ENCODE measurements around the gene ITGB7. TPM values are rescaled to one million over a fixed set of nuclear protein-coding genes. Genes with fewer than 3 reads are reported as not detected.

Gene ITGB7
- total and polyA plus RNA-seq, 9 of the 15 experiments (the other 6 are each of a cell fraction or from before 2014, with no cell fraction given): 0.06 to 2.0 (median 0.67) TPM

DNA sequence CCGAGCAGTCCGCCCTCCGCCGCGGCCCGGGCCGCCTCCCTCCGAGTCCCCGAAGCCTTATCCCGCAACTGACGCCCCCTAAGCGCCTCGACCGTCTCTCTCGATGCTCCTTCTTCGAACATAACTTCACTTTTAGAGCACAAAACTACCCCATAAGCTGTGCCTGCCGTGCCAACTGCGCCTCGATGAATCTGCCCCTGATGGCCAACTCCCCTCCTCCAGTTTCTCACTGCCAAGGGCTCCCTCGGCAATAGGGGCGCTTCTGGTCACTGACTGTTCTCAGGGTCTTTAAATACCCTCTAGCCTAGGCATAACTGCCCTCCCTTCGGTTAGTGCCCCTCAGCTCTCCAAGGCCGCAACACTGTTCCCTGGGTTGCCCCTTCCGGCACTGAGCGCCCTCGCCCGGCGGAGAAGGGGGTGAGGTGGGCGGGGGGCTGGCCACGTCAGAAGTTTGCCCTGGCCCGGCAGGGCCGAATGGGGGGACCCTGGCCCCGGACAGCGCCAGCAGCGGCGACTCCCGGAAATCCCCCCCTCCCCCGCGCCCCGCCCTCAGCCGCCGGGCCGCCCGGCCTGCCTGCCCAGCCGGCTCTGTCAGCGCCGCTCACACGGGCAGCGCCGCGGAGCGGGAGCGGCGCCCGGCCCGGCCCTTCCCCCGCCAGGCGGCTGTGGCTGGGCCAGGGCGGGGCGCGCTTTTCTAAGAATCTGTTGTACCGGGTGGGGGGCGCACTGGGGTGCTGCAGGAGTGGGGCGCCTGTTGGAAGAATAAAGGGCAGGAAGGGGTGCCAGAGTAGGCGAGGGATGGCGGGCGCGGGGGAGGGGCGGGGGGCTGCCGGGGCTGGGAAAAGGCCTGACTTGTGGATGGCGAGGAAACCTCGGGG, 14.4 kb upstream of the ITGB7 start (continued):
- no peak for TF ChIP-seq NFE2L1 (tag; IDR thresholded peaks at IDR 0.05; ENCODE audit: borderline replicate concordance, low read depth)
- TF ChIP-seq, protein P1, sequence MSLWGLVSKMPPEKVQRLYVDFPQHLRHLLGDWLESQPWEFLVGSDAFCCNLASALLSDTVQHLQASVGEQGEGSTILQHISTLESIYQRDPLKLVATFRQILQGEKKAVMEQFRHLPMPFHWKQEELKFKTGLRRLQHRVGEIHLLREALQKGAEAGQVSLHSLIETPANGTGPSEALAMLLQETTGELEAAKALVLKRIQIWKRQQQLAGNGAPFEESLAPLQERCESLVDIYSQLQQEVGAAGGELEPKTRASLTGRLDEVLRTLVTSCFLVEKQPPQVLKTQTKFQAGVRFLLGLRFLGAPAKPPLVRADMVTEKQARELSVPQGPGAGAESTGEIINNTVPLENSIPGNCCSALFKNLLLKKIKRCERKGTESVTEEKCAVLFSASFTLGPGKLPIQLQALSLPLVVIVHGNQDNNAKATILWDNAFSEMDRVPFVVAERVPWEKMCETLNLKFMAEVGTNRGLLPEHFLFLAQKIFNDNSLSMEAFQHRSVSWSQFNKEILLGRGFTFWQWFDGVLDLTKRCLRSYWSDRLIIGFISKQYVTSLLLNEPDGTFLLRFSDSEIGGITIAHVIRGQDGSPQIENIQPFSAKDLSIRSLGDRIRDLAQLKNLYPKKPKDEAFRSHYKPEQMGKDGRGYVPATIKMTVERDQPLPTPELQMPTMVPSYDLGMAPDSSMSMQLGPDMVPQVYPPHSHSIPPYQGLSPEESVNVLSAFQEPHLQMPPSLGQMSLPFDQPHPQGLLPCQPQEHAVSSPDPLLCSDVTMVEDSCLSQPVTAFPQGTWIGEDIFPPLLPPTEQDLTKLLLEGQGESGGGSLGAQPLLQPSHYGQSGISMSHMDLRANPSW (CRISPR knock-in tag; IDR thresholded peaks at IDR 0.05): no peak
- TF ChIP-seq WHSC1 (IDR thresholded peaks at IDR 0.05; ENCODE audit: low read length): no peak
- TF ChIP-seq ZC3H4 (CRISPR knock-in tag; IDR thresholded peaks at IDR 0.05; ENCODE audit: borderline replicate concordance): 0 out of 2 replicates have a peak, but pooled peaks have one; percentile 68
- no peak for TF ChIP-seq ZNF764 (CRISPR knock-in tag; IDR thresholded peaks at IDR 0.05; ENCODE audit: low read depth)
- TF ChIP-seq ATF7 (IDR thresholded peaks at IDR 0.05): no peak; the same call in 1 of the 2 replicates
- TF ChIP-seq ZNF253 (CRISPR knock-in tag; conservative IDR thresholded peaks at IDR 0.05): no peak
- no peak for TF ChIP-seq FOXJ2 (tag; IDR thresholded peaks at IDR 0.05)
- TF ChIP-seq ZNF232 (CRISPR knock-in tag; IDR thresholded peaks at IDR 0.05): no peak
- TF ChIP-seq SAFB2 (IDR thresholded peaks at IDR 0.05; ENCODE audit: borderline replicate concordance, low read depth, low read length, severe bottlenecking): no peak
- TF ChIP-seq ELF2 (CRISPR knock-in tag; IDR thresholded peaks at IDR 0.05): 0 out of 2 replicates have a peak, but pooled peaks have one; percentile 11
- no peak for TF ChIP-seq BMI1 (IDR thresholded peaks at IDR 0.05; ENCODE audit: low read length)
- no peak for TF ChIP-seq ARHGAP35 (IDR thresholded peaks at IDR 0.05; ENCODE audit: partially characterized antibody)
- no peak for TF ChIP-seq RFX5 (IDR thresholded peaks at IDR 0.05; ENCODE audit: low read depth, low read length)
- TF ChIP-seq, protein P2, sequence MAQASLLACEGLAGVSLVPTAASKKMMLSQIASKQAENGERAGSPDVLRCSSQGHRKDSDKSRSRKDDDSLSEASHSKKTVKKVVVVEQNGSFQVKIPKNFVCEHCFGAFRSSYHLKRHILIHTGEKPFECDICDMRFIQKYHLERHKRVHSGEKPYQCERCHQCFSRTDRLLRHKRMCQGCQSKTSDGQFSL (CRISPR knock-in tag; IDR thresholded peaks at IDR 0.05): 0 out of 2 replicates have a peak, but pooled peaks have one; percentile 30
- TF ChIP-seq, protein P2 (tag; IDR thresholded peaks at IDR 0.05): no peak
- TF ChIP-seq, protein P3, sequence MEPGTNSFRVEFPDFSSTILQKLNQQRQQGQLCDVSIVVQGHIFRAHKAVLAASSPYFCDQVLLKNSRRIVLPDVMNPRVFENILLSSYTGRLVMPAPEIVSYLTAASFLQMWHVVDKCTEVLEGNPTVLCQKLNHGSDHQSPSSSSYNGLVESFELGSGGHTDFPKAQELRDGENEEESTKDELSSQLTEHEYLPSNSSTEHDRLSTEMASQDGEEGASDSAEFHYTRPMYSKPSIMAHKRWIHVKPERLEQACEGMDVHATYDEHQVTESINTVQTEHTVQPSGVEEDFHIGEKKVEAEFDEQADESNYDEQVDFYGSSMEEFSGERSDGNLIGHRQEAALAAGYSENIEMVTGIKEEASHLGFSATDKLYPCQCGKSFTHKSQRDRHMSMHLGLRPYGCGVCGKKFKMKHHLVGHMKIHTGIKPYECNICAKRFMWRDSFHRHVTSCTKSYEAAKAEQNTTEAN (CRISPR knock-in tag; IDR thresholded peaks at IDR 0.05): no peak
- TF ChIP-seq, protein P4, sequence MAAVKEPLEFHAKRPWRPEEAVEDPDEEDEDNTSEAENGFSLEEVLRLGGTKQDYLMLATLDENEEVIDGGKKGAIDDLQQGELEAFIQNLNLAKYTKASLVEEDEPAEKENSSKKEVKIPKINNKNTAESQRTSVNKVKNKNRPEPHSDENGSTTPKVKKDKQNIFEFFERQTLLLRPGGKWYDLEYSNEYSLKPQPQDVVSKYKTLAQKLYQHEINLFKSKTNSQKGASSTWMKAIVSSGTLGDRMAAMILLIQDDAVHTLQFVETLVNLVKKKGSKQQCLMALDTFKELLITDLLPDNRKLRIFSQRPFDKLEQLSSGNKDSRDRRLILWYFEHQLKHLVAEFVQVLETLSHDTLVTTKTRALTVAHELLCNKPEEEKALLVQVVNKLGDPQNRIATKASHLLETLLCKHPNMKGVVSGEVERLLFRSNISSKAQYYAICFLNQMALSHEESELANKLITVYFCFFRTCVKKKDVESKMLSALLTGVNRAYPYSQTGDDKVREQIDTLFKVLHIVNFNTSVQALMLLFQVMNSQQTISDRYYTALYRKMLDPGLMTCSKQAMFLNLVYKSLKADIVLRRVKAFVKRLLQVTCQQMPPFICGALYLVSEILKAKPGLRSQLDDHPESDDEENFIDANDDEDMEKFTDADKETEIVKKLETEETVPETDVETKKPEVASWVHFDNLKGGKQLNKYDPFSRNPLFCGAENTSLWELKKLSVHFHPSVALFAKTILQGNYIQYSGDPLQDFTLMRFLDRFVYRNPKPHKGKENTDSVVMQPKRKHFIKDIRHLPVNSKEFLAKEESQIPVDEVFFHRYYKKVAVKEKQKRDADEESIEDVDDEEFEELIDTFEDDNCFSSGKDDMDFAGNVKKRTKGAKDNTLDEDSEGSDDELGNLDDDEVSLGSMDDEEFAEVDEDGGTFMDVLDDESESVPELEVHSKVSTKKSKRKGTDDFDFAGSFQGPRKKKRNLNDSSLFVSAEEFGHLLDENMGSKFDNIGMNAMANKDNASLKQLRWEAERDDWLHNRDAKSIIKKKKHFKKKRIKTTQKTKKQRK (IDR thresholded peaks at IDR 0.05; ENCODE audit: borderline replicate concordance, low read depth, low read length): no peak
- peak; percentile 74; the same call in 1 of the 2 replicates for TF ChIP-seq SP1 (CRISPR knock-in tag; IDR thresholded peaks at IDR 0.05)
- peak; percentile 20; the same call in 1 of the 2 replicates for TF ChIP-seq CTBP1 (IDR thresholded peaks at IDR 0.05; ENCODE audit: borderline replicate concordance)
